ENCODE data around the gene DCAF12.
"Not testable (repeated sequence)": the region's sequence is repeated elsewhere in the genome, so short reads cannot be mapped to it uniquely, and the experiment has no call there.

DNA sequence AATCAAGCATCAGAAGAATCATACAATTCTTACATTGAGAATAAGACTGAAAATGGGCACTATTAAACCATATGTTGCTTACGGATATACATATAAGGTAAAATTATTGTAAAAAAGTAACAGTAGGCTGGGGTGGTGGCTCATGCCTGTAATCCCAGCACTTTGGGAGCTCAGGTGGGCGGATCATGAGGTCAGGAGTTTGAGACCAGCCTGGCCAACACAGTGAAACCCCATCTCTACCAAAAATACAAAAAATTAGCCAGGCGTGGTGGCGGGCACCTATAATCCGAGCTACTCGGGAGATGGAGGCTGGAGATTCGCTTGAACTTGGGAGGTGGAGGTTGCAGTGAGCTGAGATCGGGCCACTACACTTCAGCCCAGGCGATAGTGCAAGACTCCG lies 84.4 kb downstream of the DCAF12 start:
- TF ChIP-seq, protein P1, sequence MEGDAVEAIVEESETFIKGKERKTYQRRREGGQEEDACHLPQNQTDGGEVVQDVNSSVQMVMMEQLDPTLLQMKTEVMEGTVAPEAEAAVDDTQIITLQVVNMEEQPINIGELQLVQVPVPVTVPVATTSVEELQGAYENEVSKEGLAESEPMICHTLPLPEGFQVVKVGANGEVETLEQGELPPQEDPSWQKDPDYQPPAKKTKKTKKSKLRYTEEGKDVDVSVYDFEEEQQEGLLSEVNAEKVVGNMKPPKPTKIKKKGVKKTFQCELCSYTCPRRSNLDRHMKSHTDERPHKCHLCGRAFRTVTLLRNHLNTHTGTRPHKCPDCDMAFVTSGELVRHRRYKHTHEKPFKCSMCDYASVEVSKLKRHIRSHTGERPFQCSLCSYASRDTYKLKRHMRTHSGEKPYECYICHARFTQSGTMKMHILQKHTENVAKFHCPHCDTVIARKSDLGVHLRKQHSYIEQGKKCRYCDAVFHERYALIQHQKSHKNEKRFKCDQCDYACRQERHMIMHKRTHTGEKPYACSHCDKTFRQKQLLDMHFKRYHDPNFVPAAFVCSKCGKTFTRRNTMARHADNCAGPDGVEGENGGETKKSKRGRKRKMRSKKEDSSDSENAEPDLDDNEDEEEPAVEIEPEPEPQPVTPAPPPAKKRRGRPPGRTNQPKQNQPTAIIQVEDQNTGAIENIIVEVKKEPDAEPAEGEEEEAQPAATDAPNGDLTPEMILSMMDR (IDR thresholded peaks at IDR 0.05 in 2 of 3, conservative IDR thresholded peaks at IDR 0.05 in 1 of 3; ENCODE audit: borderline replicate concordance in 1 of 3, insufficient read depth in 1 of 3, low read depth in 2 of 3, low read length in 2 of 3) = not testable (repeated sequence)
- TF ChIP-seq YY1 (IDR thresholded peaks at IDR 0.05; ENCODE audit: extremely low read depth, insufficient replicate concordance, low read depth, low read length); RAD21 (IDR thresholded peaks at IDR 0.05; ENCODE audit: low read depth); EZH2 (IDR thresholded peaks at IDR 0.05); POLR2AphosphoS5 (IDR thresholded peaks at IDR 0.05; ENCODE audit: low read depth, low read length); EZH2phosphoT487 (IDR thresholded peaks at IDR 0.05; ENCODE audit: borderline replicate concordance); SP1 (IDR thresholded peaks at IDR 0.05; ENCODE audit: low read depth); ZNF274 (IDR thresholded peaks at IDR 0.05; ENCODE audit: low read depth, low read length); SRF (IDR thresholded peaks at IDR 0.05; ENCODE audit: low read depth); CBX3 (IDR thresholded peaks at IDR 0.05; ENCODE audit: low read depth); CEBPB (IDR thresholded peaks at IDR 0.05; ENCODE audit: low read depth): not testable (repeated sequence)
- TF ChIP-seq, protein P2, sequence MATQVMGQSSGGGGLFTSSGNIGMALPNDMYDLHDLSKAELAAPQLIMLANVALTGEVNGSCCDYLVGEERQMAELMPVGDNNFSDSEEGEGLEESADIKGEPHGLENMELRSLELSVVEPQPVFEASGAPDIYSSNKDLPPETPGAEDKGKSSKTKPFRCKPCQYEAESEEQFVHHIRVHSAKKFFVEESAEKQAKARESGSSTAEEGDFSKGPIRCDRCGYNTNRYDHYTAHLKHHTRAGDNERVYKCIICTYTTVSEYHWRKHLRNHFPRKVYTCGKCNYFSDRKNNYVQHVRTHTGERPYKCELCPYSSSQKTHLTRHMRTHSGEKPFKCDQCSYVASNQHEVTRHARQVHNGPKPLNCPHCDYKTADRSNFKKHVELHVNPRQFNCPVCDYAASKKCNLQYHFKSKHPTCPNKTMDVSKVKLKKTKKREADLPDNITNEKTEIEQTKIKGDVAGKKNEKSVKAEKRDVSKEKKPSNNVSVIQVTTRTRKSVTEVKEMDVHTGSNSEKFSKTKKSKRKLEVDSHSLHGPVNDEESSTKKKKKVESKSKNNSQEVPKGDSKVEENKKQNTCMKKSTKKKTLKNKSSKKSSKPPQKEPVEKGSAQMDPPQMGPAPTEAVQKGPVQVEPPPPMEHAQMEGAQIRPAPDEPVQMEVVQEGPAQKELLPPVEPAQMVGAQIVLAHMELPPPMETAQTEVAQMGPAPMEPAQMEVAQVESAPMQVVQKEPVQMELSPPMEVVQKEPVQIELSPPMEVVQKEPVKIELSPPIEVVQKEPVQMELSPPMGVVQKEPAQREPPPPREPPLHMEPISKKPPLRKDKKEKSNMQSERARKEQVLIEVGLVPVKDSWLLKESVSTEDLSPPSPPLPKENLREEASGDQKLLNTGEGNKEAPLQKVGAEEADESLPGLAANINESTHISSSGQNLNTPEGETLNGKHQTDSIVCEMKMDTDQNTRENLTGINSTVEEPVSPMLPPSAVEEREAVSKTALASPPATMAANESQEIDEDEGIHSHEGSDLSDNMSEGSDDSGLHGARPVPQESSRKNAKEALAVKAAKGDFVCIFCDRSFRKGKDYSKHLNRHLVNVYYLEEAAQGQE (IDR thresholded peaks at IDR 0.05; ENCODE audit: low read depth) = not testable (repeated sequence)
